Psoas muscle (tissue), 8 donors: ENCODE measurements around the gene PILRA. TPM values are rescaled to one million over a fixed set of nuclear protein-coding genes. Genes with fewer than 3 reads are reported as not detected.
A peak's percentile ranks its signal among the peaks of the same experiment; 100 is the strongest.
"Not testable (repeated sequence)": the region's sequence is repeated elsewhere in the genome, so short reads cannot be mapped to it uniquely, and the experiment has no call there.

Experiments
- ATAC-seq, 4 donors: fragments of 200-7000 bp; cut with Tn5 transposase; one replicate each; pipeline ENCODE4 v1.9.1; 2020; ENCODE audit warnings: moderate library complexity in 3 of 4, mild to moderate bottlenecking in 2 of 4
- DNase-seq, 2 donors: peaks; one replicate each; pipeline ENCODE4 v3.0.0-alpha.2; 2020
- H3K27ac ChIP-seq: fragments of 200-600 bp; one replicate; pipeline ENCODE4 v1.8.0; 2022
- H3K27me3 ChIP-seq, 3 donors: fragments of 200-600 bp in 1 of 3; one replicate each; pipeline versions ENCODE4 v1.6.1 to v1.8.0; 2013 to 2022; ENCODE audit warnings: low read length in 2 of 3, mild to moderate bottlenecking in 2 of 3, moderate library complexity in 1 of 3; ENCODE audit not compliant: insufficient read depth in 3 of 3
- H3K36me3 ChIP-seq, 2 donors: fragments of 200-600 bp in 1 of 2; one replicate each; pipeline versions ENCODE4 v1.6.1 to v1.8.0; 2013 to 2022; ENCODE audit warnings: low read depth in 1 of 2, mild to moderate bottlenecking in 1 of 2, moderate library complexity in 1 of 2; ENCODE audit not compliant: insufficient read depth in 1 of 2
- H3K4me1 ChIP-seq: fragments of 200-600 bp; one replicate; pipeline ENCODE4 v1.8.0; 2022
- H3K4me3 ChIP-seq: fragments of 200-600 bp; one replicate; pipeline ENCODE4 v1.8.0; 2022; ENCODE audit warnings: mild to moderate bottlenecking
- H3K9me3 ChIP-seq: fragments of 200-600 bp; one replicate; pipeline ENCODE4 v1.8.0; 2022
- CTCF ChIP-seq: fragments of 200-600 bp; IDR thresholded peaks from one replicate; pipeline ENCODE4 v1.8.0; 2022; ENCODE audit warnings: antibody characterized with exemption
- WGBS, 3 donors: extraction: QIAGEN DNeasy Blood & Tissue Kit; methylation state at CpG; one replicate each; pipeline versions ENCODE4 v1.1.6 to v1.1.7; 2013; 5-methylcytosine and 5-hydroxymethylcytosine counted together
- intact Hi-C, 2 donors: fragments of 100-400 bp; cut with DNase I; formaldehyde crosslinking; loops; one replicate each; pipeline versions ENCODE4 v1.11.0 to v1.14.2; 2022
- polyA plus RNA-seq, 3 donors: library from polyadenylated mRNA; stranded (reverse); fragments of 200-250 nt; gene quantifications; one replicate each; pipeline ENCODE4 v1.2.3, GENCODE V29; 2013
- total RNA-seq, 4 donors: library from RNA; stranded (reverse); fragmentation: NEBNext Ultra II Directional in 2 of 4; extraction: Animal tissue kit (Norgen Biotek cat#: 25700) in 2 of 4; gene quantifications; one replicate each; pipeline versions ENCODE4 v1.2.1 to v1.2.4, GENCODE V29; 2021 to 2023
- donor health status: healthy with polysubstance abuse.
- donor health status: DM: no; HTN: no; CAD: no; lungs with moderate emphysema.
- donor health status: Bipolar disorder and iron deficiency.
- donor health status: healthy.
- donor health status: DM: yes; HTN: yes; CAD: no.
- donor health status: DM: no; HTN: no; CAD: no.
- donor health status: DM: no; HTN: no; CAD: no.
- donor health status: DM: yes; HTN: yes; CAD: no.

PILRA gene
- total and polyA plus RNA-seq, 7 donors: 0.93 to 2.8 (median 2.3) TPM

- no peaks in the 10 kb centered on the region for H3K9me3 ChIP-seq
- H3K4me1 ChIP-seq: peaks cover 9% of the 10 kb centered on the region
- no peak overlapping the region for H3K4me3 ChIP-seq
- no peak overlapping the region for H3K27ac ChIP-seq
- ATAC-seq (no peak), DNase-seq (no peak)
- TF ChIP-seq CTCF: no peak
- intact Hi-C loops: loop anchor here (10.0 kb wide), 3 partner anchors 74 to 134 kb away; partner anchors contain the start of gene PVRIG (in 1 of the 2)
- no peaks in the 10 kb centered on the region for H3K27me3 ChIP-seq
- peaks cover 0 to 88% of the 10 kb centered on the region in 2 donors for H3K36me3 ChIP-seq
These were observed 24.5 kb upstream of the PILRA start for GRCh38 chr7:100348805-100349204.

GRCh38 chr7:100349757-100350156 lies 23.5 kb upstream of the PILRA start:
- Histone ChIP-seq H3K27me3 (no peaks in the 10 kb centered on the region), H3K36me3 (peaks cover 0 to 92% of the 10 kb centered on the region in 2 donors), H3K4me1 (peaks cover 2% of the 10 kb centered on the region), H3K27ac (no peak overlapping the region), H3K9me3 (no peaks in the 10 kb centered on the region), H3K4me3 (no peak overlapping the region)
- intact Hi-C loops: loop anchor here (10.0 kb wide), 3 partner anchors 75 to 135 kb away; partner anchors contain the start of gene PVRIG (in 1 of the 2)
- ATAC-seq (no peak), DNase-seq (peak in 1 of 2 donors; percentile 8)
- TF ChIP-seq CTCF: no peak
- 93 to 96% (median 95%) methylated on average over 6 of the region's 6 CpGs for WGBS, 3 donors

- Histone ChIP-seq H3K9me3 (no peaks in the 10 kb centered on the region), H3K27me3 (no peaks in the 10 kb centered on the region), H3K36me3 (peaks cover 3 to 98% of the 10 kb centered on the region in 2 donors), H3K4me1 (no peaks in the 10 kb centered on the region), H3K4me3 (no peak overlapping the region), H3K27ac (no peak overlapping the region)
- ATAC-seq: no peak
- WGBS, 3 donors: 91% methylated on average over 4 to 6 of the region's 6 CpGs
- intact Hi-C loops: no loop called here
- no peak for TF ChIP-seq CTCF
- DNase-seq: peak in 1 of 2 donors; percentile 40
These were observed 21.6 kb upstream of the PILRA start for GRCh38 chr7:100351657-100352058.

GRCh38 chr7:100352230-100352781 lies 21.0 kb upstream of the PILRA start:
- H3K4me3 ChIP-seq, H3K27me3 ChIP-seq, H3K27ac ChIP-seq, intact Hi-C loops, H3K4me1 ChIP-seq, ATAC-seq, H3K9me3 ChIP-seq: not testable (repeated sequence)
- WGBS, 3 donors: 85 to 90% (median 89%) methylated on average over 16 to 18 of the region's 18 CpGs
- H3K36me3 ChIP-seq: peaks cover 5 to 98% of the 10 kb centered on the region in 2 donors
- peak in 1 of 2 donors; percentile 20 for DNase-seq

GRCh38 chr7:100352984-100353684 lies 20.2 kb upstream of the PILRA start:
- Histone ChIP-seq H3K27ac (no peak overlapping the region), H3K9me3 (no peaks in the 10 kb centered on the region), H3K36me3 (peaks cover 5 to 98% of the 10 kb centered on the region in 2 donors), H3K4me1 (no peaks in the 10 kb centered on the region), H3K27me3 (no peaks in the 10 kb centered on the region), H3K4me3 (no peak overlapping the region)
- ATAC-seq (no peak), DNase-seq (peak in 1 of 2 donors; percentile 48)
- 86 to 95% (median 87%) methylated on average over 13 to 16 of the region's 16 CpGs for WGBS, 3 donors
- intact Hi-C loops: no loop called here
- TF ChIP-seq CTCF: no peak
